D721Med (cell line): Measurements from ENCODE around the gene TUBGCP4.

Experiments
- DNase-seq: peaks from one replicate; pipeline ENCODE4 v3.0.0; 2011; ENCODE audit warnings: low spot score; ENCODE audit not compliant: insufficient read length
- FAIRE-seq: peaks from 2 replicates; lab custom pipeline; 2011; peaks lifted over from hg19 to GRCh38; lab: Jason Lieb, UNC
- CTCF ChIP-seq: IDR thresholded peaks from 2 replicates; pipeline ENCODE4 v1.5.1; 2012; ENCODE audit warnings: mild to moderate bottlenecking, control low read depth; ENCODE audit not compliant: insufficient read depth; ENCODE audit errors: missing control alignments

The TUBGCP4 gene

DNA sequence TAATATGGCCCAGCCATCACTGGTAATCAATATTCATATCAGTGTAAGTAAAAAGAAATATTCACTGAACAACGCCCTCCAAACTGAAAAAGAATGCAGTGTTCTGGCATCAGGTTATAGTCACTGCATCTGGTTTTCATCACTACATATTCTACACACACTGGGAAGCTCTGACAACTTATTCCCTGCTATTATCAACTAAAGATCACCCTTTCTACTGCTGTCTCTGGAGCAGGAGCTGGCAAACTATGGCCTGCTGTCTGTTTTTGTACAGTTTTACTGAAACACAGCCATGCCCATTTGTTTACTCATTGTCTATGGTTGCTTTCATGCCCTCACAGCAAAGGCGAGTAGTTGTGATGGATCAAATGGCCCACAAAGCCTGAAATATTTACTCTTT lies 35.3 kb downstream of the TUBGCP4 start:
- no peak for TF ChIP-seq CTCF
- no peak for FAIRE-seq
- DNase-seq: no peak

- no peak for TF ChIP-seq CTCF
- no peak for FAIRE-seq
Measured at GRCh38 chr15:43406808-43407207, 35.9 kb downstream of the TUBGCP4 start.

GRCh38 chr15:43408789-43409188 lies 37.9 kb downstream of the TUBGCP4 start:
- DNase-seq (no peak), FAIRE-seq (no peak)
- TF ChIP-seq CTCF: no peak

More at GRCh38 chr15:43406808-43407207, 35.9 kb downstream of the TUBGCP4 start:
- DNase-seq: no peak

- FAIRE-seq (no peak), DNase-seq (no peak)
- TF ChIP-seq CTCF: no peak
Measured at GRCh38 chr15:43410572-43411214, 39.8 kb downstream of the TUBGCP4 start.

- FAIRE-seq (no peak), DNase-seq (no peak)
- no peak for TF ChIP-seq CTCF
Measured at GRCh38 chr15:43412096-43412495, 41.2 kb downstream of the TUBGCP4 start.

GRCh38 chr15:43414196-43414595 lies 43.3 kb downstream of the TUBGCP4 start:
- FAIRE-seq (no peak), DNase-seq (no peak)
- no peak for TF ChIP-seq CTCF

- no peak for TF ChIP-seq CTCF
- FAIRE-seq: no peak
- DNase-seq: no peak
Measured at GRCh38 chr15:43420435-43420834, 49.5 kb downstream of the TUBGCP4 start.
